Measurements from ENCODE around the gene ANTXR1.

- TF ChIP-seq, protein P1, sequence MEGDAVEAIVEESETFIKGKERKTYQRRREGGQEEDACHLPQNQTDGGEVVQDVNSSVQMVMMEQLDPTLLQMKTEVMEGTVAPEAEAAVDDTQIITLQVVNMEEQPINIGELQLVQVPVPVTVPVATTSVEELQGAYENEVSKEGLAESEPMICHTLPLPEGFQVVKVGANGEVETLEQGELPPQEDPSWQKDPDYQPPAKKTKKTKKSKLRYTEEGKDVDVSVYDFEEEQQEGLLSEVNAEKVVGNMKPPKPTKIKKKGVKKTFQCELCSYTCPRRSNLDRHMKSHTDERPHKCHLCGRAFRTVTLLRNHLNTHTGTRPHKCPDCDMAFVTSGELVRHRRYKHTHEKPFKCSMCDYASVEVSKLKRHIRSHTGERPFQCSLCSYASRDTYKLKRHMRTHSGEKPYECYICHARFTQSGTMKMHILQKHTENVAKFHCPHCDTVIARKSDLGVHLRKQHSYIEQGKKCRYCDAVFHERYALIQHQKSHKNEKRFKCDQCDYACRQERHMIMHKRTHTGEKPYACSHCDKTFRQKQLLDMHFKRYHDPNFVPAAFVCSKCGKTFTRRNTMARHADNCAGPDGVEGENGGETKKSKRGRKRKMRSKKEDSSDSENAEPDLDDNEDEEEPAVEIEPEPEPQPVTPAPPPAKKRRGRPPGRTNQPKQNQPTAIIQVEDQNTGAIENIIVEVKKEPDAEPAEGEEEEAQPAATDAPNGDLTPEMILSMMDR (conservative IDR thresholded peaks at IDR 0.05): no peak
- TF ChIP-seq EZH2 (IDR thresholded peaks at IDR 0.05; ENCODE audit: low read depth): no peak
Measured at GRCh38 chr2:69095305-69095704, 82.3 kb downstream of the ANTXR1 start.
